CD4-positive, alpha-beta T cell (primary cell): ENCODE measurements around the gene TNS4. TPM values are rescaled to one million over a fixed set of nuclear protein-coding genes. Genes with fewer than 3 reads are reported as not detected.

ENCODE experiments used
- ATAC-seq: fragments of 200-7000 bp; cut with Tn5 transposase; one replicate; pipeline ENCODE4 v1.10.0; 2022; ENCODE audit warnings: mild to moderate bottlenecking; ENCODE audit not compliant: poor library complexity
- CTCF ChIA-PET: fragments of 350-600 bp; sonication (Branson Sonifier 250); formaldehyde crosslinking; loops from one replicate; lab custom pipeline; 2021; ENCODE audit warnings: antibody characterized with exemption, inconsistent platforms; lab: Charles Lee
- POLR2A ChIA-PET: fragments of 350-600 bp; sonication (Branson Sonifier 250); formaldehyde crosslinking; loops from one replicate; lab custom pipeline; 2021; ENCODE audit warnings: antibody characterized with exemption, inconsistent platforms; lab: Charles Lee
- DNase-seq, 14 experiments: peaks; one replicate each; pipeline ENCODE4 v3.0.0-alpha.2; 2013 to 2020; ENCODE audit warnings: mixed read lengths in 2 of 14
- H3K27ac ChIP-seq, 2 donors: one replicate each; pipeline versions ENCODE4 v1.5.1 to v1.7.0; 2013; ENCODE audit warnings: low read length in 2 of 2, low read depth in 1 of 2, mild to moderate bottlenecking in 1 of 2
- H3K27me3 ChIP-seq, 2 experiments: 1 replicate in 1 of 2; 2 replicates in 1 of 2; pipeline versions ENCODE4 v1.6.1 to v1.7.0; 2013; ENCODE audit warnings: low read length in 2 of 2, control low read depth in 1 of 2, mild to moderate bottlenecking in 1 of 2, moderate library complexity in 1 of 2; ENCODE audit not compliant: insufficient read depth in 2 of 2, control insufficient read depth in 1 of 2
- H3K36me3 ChIP-seq: one replicate; pipeline ENCODE4 v1.6.1; 2013; ENCODE audit warnings: low read length, control low read depth; ENCODE audit not compliant: insufficient read depth
- H3K4me1 ChIP-seq: one replicate; pipeline ENCODE4 v1.6.1; 2013; ENCODE audit warnings: low read length, control low read depth; ENCODE audit not compliant: insufficient read depth
- H3K4me3 ChIP-seq: one replicate; pipeline ENCODE4 v1.5.1; 2013; ENCODE audit warnings: mild to moderate bottlenecking, low read length, moderate library complexity
- H3K9me3 ChIP-seq, 2 experiments: 1 replicate in 1 of 2; 2 replicates in 1 of 2; pipeline versions ENCODE4 v1.6.1 to v1.7.0; 2013; ENCODE audit warnings: low read length in 2 of 2, mild to moderate bottlenecking in 2 of 2, control low read depth in 1 of 2, moderate library complexity in 1 of 2; ENCODE audit not compliant: control insufficient read depth in 1 of 2, insufficient read depth in 1 of 2
- H3K27ac Mint-ChIP-seq: one replicate; pipeline ENCODE4 v1.8.0; 2020; ENCODE audit warnings: mixed read lengths
- H3K27me3 Mint-ChIP-seq: one replicate; pipeline ENCODE4 v1.8.0; 2021; ENCODE audit warnings: mixed read lengths
- H3K36me3 Mint-ChIP-seq: one replicate; pipeline ENCODE4 v1.8.0; 2021; ENCODE audit warnings: low read depth, mixed read lengths
- H3K4me1 Mint-ChIP-seq: one replicate; pipeline ENCODE4 v1.8.0; 2021; ENCODE audit warnings: low read depth, mixed read lengths
- H3K4me3 Mint-ChIP-seq: one replicate; pipeline ENCODE4 v1.8.0; 2020; ENCODE audit warnings: mild to moderate bottlenecking, mixed read lengths
- H3K9me3 Mint-ChIP-seq: one replicate; pipeline ENCODE4 v1.8.0; 2020; ENCODE audit warnings: mixed read lengths
- CTCF ChIP-seq: fragments of 200-600 bp; IDR thresholded peaks from one replicate; pipeline ENCODE4 v1.8.0; 2022; ENCODE audit warnings: antibody characterized with exemption, mild to moderate bottlenecking
- intact Hi-C, 2 experiments: fragments of 100-400 bp; cut with DNase I in 1 of 2; cut with micrococcal nuclease in 1 of 2; formaldehyde crosslinking; loops; one replicate each; pipeline versions ENCODE4 v1.15.1 to v1.9.0; 2023 to 2025; cut with DNase I, micrococcal nuclease
- total RNA-seq, 174 experiments: library from RNA in 2 of 174; stranded (reverse) in 2 of 174; gene quantifications; one replicate each; pipeline ENCODE4 v1.2.3 and lab custom pipeline; 2021 to 2026

The TNS4 gene
- total RNA-seq, 2 experiments from 2014 or later = 3.0 to 4.2 TPM

GRCh38 chr17:40473573-40474365 lies 27.7 kb downstream of the TNS4 start:
- Histone ChIP-seq H3K27me3 (no peaks in the 10 kb centered on the region), H3K36me3 (no peaks in the 10 kb centered on the region), H3K27ac (no peak overlapping the region), H3K9me3 (no peaks in the 10 kb centered on the region), H3K4me3 (no peak overlapping the region), H3K4me1 (peaks cover 32% of the 10 kb centered on the region)
- no peak for TF ChIP-seq CTCF
- H3K4me1 Mint-ChIP-seq = peaks cover 20% of the 10 kb centered on the region
- intact Hi-C loops = no loop called here
- H3K27ac Mint-ChIP-seq = no peak overlapping the region
- H3K4me3 Mint-ChIP-seq = no peak overlapping the region
- ChIA-PET POLR2A (interaction anchor here (0.6 kb wide), 1 partner anchor 630 kb away, joined by 3 read pairs; no protein-coding TSS in a partner anchor), CTCF (no interaction called here)
- no peaks in the 10 kb centered on the region for H3K36me3 Mint-ChIP-seq
- H3K27me3 Mint-ChIP-seq = no peaks in the 10 kb centered on the region
- no peaks in the 10 kb centered on the region for H3K9me3 Mint-ChIP-seq
- ATAC-seq (no peak), DNase-seq (no peak)

- TF ChIP-seq CTCF = no peak
- Histone ChIP-seq H3K4me3 (no peak overlapping the region), H3K9me3 (no peaks in the 10 kb centered on the region), H3K36me3 (no peaks in the 10 kb centered on the region), H3K4me1 (peaks cover 24% of the 10 kb centered on the region), H3K27me3 (no peaks in the 10 kb centered on the region), H3K27ac (no peak overlapping the region)
- H3K27ac Mint-ChIP-seq = no peak overlapping the region
- intact Hi-C loops = no loop called here
- no peak for DNase-seq
- POLR2A ChIA-PET = no interaction called here
- H3K9me3 Mint-ChIP-seq = no peaks in the 10 kb centered on the region
- H3K4me3 Mint-ChIP-seq = no peak overlapping the region
- no peak for ATAC-seq
- no peaks in the 10 kb centered on the region for H3K27me3 Mint-ChIP-seq
- H3K36me3 Mint-ChIP-seq = no peaks in the 10 kb centered on the region
- peaks cover 16% of the 10 kb centered on the region for H3K4me1 Mint-ChIP-seq
- CTCF ChIA-PET = no interaction called here
These were observed 28.5 kb downstream of the TNS4 start for GRCh38 chr17:40472733-40473452.

GRCh38 chr17:40471846-40472732 lies 29.3 kb downstream of the TNS4 start:
- Histone ChIP-seq H3K4me3 (no peak overlapping the region), H3K4me1 (peaks cover 17% of the 10 kb centered on the region), H3K9me3 (no peaks in the 10 kb centered on the region), H3K27ac (no peak overlapping the region), H3K36me3 (no peaks in the 10 kb centered on the region), H3K27me3 (no peaks in the 10 kb centered on the region)
- Mint-ChIP-seq H3K27ac (no peak overlapping the region), H3K4me1 (peaks cover 12% of the 10 kb centered on the region), H3K9me3 (no peaks in the 10 kb centered on the region), H3K27me3 (no peaks in the 10 kb centered on the region), H3K4me3 (no peak overlapping the region), H3K36me3 (no peaks in the 10 kb centered on the region)
- ChIA-PET CTCF (no interaction called here), POLR2A (no interaction called here)
- no peak for TF ChIP-seq CTCF
- intact Hi-C loops = no loop called here
- no peak for ATAC-seq
- DNase-seq = no peak
